ENCODE results near the gene MAP7D3. TPM values are rescaled to one million over a fixed set of nuclear protein-coding genes. Genes with fewer than 3 reads are reported as not detected.

Gene MAP7D3
- total and polyA plus RNA-seq, 2 donors (not counting 1 experiment from before 2014, with no cell fraction given), result 19.0 to 30.7 TPM

- Histone ChIP-seq H2AFZ (ENCODE audit: low read length) (no peak overlapping the region), H3K4me2 (ENCODE audit: extremely low read depth, insufficient read depth, low read length) (no peak overlapping the region), H3K36me3 (ENCODE audit: control insufficient read depth, insufficient read depth, low read length) (no peaks in the 10 kb centered on the region), H3K27ac (ENCODE audit: insufficient read depth, low read length) (no peak overlapping the region), H3K27me3 (ENCODE audit: control insufficient read depth, insufficient read depth, low read length) (no peaks in the 10 kb centered on the region), H4K20me1 (ENCODE audit: control insufficient read depth, extremely low read depth, insufficient read depth, low read length) (no peaks in the 10 kb centered on the region), H3K9ac (ENCODE audit: insufficient read depth, low read length) (no peak overlapping the region), H3K4me1 (ENCODE audit: control insufficient read depth, extremely low read depth, insufficient read depth, low read length) (peaks cover 8% of the 10 kb centered on the region), H3K4me3 (replicated peaks in 1 of 4; ENCODE audit: control extremely low read depth in 1 of 4, insufficient read depth in 1 of 4, low read depth in 3 of 4, low read length in 4 of 4) (no peak overlapping the region), H3K79me2 (ENCODE audit: control insufficient read depth, insufficient read depth, low read length) (peaks cover 1% of the 10 kb centered on the region), H3K9me3 (ENCODE audit: control insufficient read depth, insufficient read depth, low read depth, low read length) (no peaks in the 10 kb centered on the region)
- no peak for TF ChIP-seq CTCF (conservative IDR thresholded peaks at IDR 0.05 in 1 of 2, IDR thresholded peaks at IDR 0.05 in 1 of 2; ENCODE audit: low read depth in 1 of 2, low read length in 2 of 2)
- TF ChIP-seq EZH2 (IDR thresholded peaks at IDR 0.05; ENCODE audit: low read length, missing control alignments), result no peak
- DNase-seq (ENCODE audit: low read depth in 2 of 2), result no peak
Measured at GRCh38 chrX:136179133-136179532, 72.1 kb downstream of the MAP7D3 start.

- H3K4me3 ChIP-seq (replicated peaks in 1 of 4; ENCODE audit: control extremely low read depth in 1 of 4, insufficient read depth in 1 of 4, low read depth in 3 of 4, low read length in 4 of 4), result no peak overlapping the region
- peak overlapping the region; percentile 85 for H3K27ac ChIP-seq (ENCODE audit: insufficient read depth, low read length)
- TF ChIP-seq EZH2 (IDR thresholded peaks at IDR 0.05; ENCODE audit: low read length, missing control alignments) (no peak), CTCF (conservative IDR thresholded peaks at IDR 0.05 in 1 of 2, IDR thresholded peaks at IDR 0.05 in 1 of 2; ENCODE audit: low read depth in 1 of 2, low read length in 2 of 2) (no peak)
- no peaks in the 10 kb centered on the region for H3K9me3 ChIP-seq (ENCODE audit: control insufficient read depth, insufficient read depth, low read depth, low read length)
- peak; percentile 88 to 96 for DNase-seq (ENCODE audit: low read depth in 2 of 2)
- H3K9ac ChIP-seq (ENCODE audit: insufficient read depth, low read length), result no peak overlapping the region
- H2AFZ ChIP-seq (ENCODE audit: low read length), result no peak overlapping the region
- no peaks in the 10 kb centered on the region for H3K36me3 ChIP-seq (ENCODE audit: control insufficient read depth, insufficient read depth, low read length)
- H3K4me1 ChIP-seq (ENCODE audit: control insufficient read depth, extremely low read depth, insufficient read depth, low read length), result peaks cover 10% of the 10 kb centered on the region
- peaks cover 1% of the 10 kb centered on the region for H3K79me2 ChIP-seq (ENCODE audit: control insufficient read depth, insufficient read depth, low read length)
- peak overlapping the region; percentile 75 for H3K4me2 ChIP-seq (ENCODE audit: extremely low read depth, insufficient read depth, low read length)
- no peaks in the 10 kb centered on the region for H3K27me3 ChIP-seq (ENCODE audit: control insufficient read depth, insufficient read depth, low read length)
- H4K20me1 ChIP-seq (ENCODE audit: control insufficient read depth, extremely low read depth, insufficient read depth, low read length), result no peaks in the 10 kb centered on the region
Measured at GRCh38 chrX:136176399-136176825, 74.8 kb downstream of the MAP7D3 start.

GRCh38 chrX:136171420-136171819 is 79.8 kb downstream of the MAP7D3 start:
- peaks cover 33% of the 10 kb centered on the region for H3K4me1 ChIP-seq (ENCODE audit: control insufficient read depth, extremely low read depth, insufficient read depth, low read length)
- H2AFZ ChIP-seq (ENCODE audit: low read length), result no peak overlapping the region
- no peaks in the 10 kb centered on the region for H4K20me1 ChIP-seq (ENCODE audit: control insufficient read depth, extremely low read depth, insufficient read depth, low read length)
- H3K9me3 ChIP-seq (ENCODE audit: control insufficient read depth, insufficient read depth, low read depth, low read length), result no peaks in the 10 kb centered on the region
- H3K79me2 ChIP-seq (ENCODE audit: control insufficient read depth, insufficient read depth, low read length), result peaks cover 5% of the 10 kb centered on the region
- no peak for TF ChIP-seq EZH2 (IDR thresholded peaks at IDR 0.05; ENCODE audit: low read length, missing control alignments)
- no peak for TF ChIP-seq CTCF (conservative IDR thresholded peaks at IDR 0.05 in 1 of 2, IDR thresholded peaks at IDR 0.05 in 1 of 2; ENCODE audit: low read depth in 1 of 2, low read length in 2 of 2)
- H3K9ac ChIP-seq (ENCODE audit: insufficient read depth, low read length), result no peak overlapping the region
- H3K27me3 ChIP-seq (ENCODE audit: control insufficient read depth, insufficient read depth, low read length), result no peaks in the 10 kb centered on the region
- peak overlapping the region; percentile 87 for H3K27ac ChIP-seq (ENCODE audit: insufficient read depth, low read length)
- no peak for DNase-seq (ENCODE audit: low read depth in 2 of 2)
- H3K4me3 ChIP-seq (replicated peaks in 1 of 4; ENCODE audit: control extremely low read depth in 1 of 4, insufficient read depth in 1 of 4, low read depth in 3 of 4, low read length in 4 of 4), result no peak overlapping the region
- H3K4me2 ChIP-seq (ENCODE audit: extremely low read depth, insufficient read depth, low read length), result no peak overlapping the region
- no peaks in the 10 kb centered on the region for H3K36me3 ChIP-seq (ENCODE audit: control insufficient read depth, insufficient read depth, low read length)
